HEK293 (cell line): ENCODE measurements around the gene ERVK3-1.

Experiments used
- HOXD13 ChIP-seq: sonication (generic); formaldehyde crosslinking; IDR thresholded peaks from 2 replicates; pipeline ENCODE4 v1.8.0; 2022; ENCODE audit warnings: missing genetic modification reagents, borderline replicate concordance
- IKZF3 ChIP-seq: fragments of 450-650 bp; IDR thresholded peaks from 2 replicates; pipeline ENCODE4 v1.5.0; 2018; ENCODE audit warnings: missing biosample characterization, mild to moderate bottlenecking, missing genetic modification characterization, moderate library complexity
- PRDM1 ChIP-seq: fragments of 450-650 bp; formaldehyde crosslinking; IDR thresholded peaks from 2 replicates; pipeline ENCODE4; 2016; ENCODE audit warnings: missing biosample characterization, missing genetic modification characterization
- YY1 ChIP-seq: fragments of 450-650 bp; formaldehyde crosslinking; IDR thresholded peaks from 2 replicates; pipeline ENCODE4 v1.5.1; 2018; ENCODE audit warnings: missing biosample characterization, missing genetic modification characterization
- ZBTB8A ChIP-seq: fragments of 450-650 bp; formaldehyde crosslinking; IDR thresholded peaks from 2 replicates; pipeline ENCODE4 v1.5.1; 2016; ENCODE audit warnings: missing biosample characterization, missing genetic modification characterization
- ZFHX2 ChIP-seq: fragments of 450-650 bp; formaldehyde crosslinking; conservative IDR thresholded peaks from 2 replicates; pipeline ENCODE4 v1.5.1; 2016; ENCODE audit warnings: missing biosample characterization, missing genetic modification characterization
- ZNF114 ChIP-seq: fragments of 450-650 bp; formaldehyde crosslinking; IDR thresholded peaks from 2 replicates; pipeline ENCODE4 v1.5.0; 2017; ENCODE audit warnings: missing biosample characterization, missing genetic modification characterization
- ZNF146 ChIP-seq: fragments of 450-650 bp; formaldehyde crosslinking; IDR thresholded peaks from 2 replicates; pipeline ENCODE4 v1.5.1; 2016; ENCODE audit warnings: missing biosample characterization, missing genetic modification characterization
- ZNF184 ChIP-seq: fragments of 450-650 bp; IDR thresholded peaks from 2 replicates; pipeline ENCODE4 v1.5.1; 2018; ENCODE audit warnings: missing biosample characterization, mild to moderate bottlenecking, missing genetic modification characterization
- ZNF292 ChIP-seq: fragments of 450-650 bp; formaldehyde crosslinking; IDR thresholded peaks from 2 replicates; pipeline ENCODE4 v1.5.1; 2016; ENCODE audit warnings: low read depth, missing biosample characterization, missing genetic modification characterization, borderline replicate concordance
- ZNF341 ChIP-seq: fragments of 450-650 bp; formaldehyde crosslinking; IDR thresholded peaks from 2 replicates; pipeline ENCODE4; 2016; ENCODE audit warnings: low read depth, missing biosample characterization, missing genetic modification characterization
- ZNF423 ChIP-seq: fragments of 450-650 bp; formaldehyde crosslinking; IDR thresholded peaks from 2 replicates; pipeline ENCODE4 v1.5.1; 2016; ENCODE audit warnings: missing biosample characterization, missing genetic modification characterization
- ZNF514 ChIP-seq: fragments of 450-650 bp; formaldehyde crosslinking; IDR thresholded peaks from 2 replicates; pipeline ENCODE4 v1.5.1; 2016; ENCODE audit warnings: missing biosample characterization, missing genetic modification characterization
- ZNF548 ChIP-seq: fragments of 450-650 bp; formaldehyde crosslinking; IDR thresholded peaks from 2 replicates; pipeline ENCODE4 v1.5.1; 2016; ENCODE audit warnings: missing biosample characterization, missing genetic modification characterization
- ZNF560 ChIP-seq: fragments of 450-650 bp; formaldehyde crosslinking; IDR thresholded peaks from 2 replicates; pipeline ENCODE4 v1.5.1; 2017; ENCODE audit warnings: missing biosample characterization, missing genetic modification characterization, borderline replicate concordance
- ZNF561 ChIP-seq: fragments of 450-650 bp; IDR thresholded peaks from 2 replicates; pipeline ENCODE4 v1.5.1; 2018; ENCODE audit warnings: missing biosample characterization, missing genetic modification characterization, borderline replicate concordance
- ZNF621 ChIP-seq: fragments of 450-650 bp; formaldehyde crosslinking; IDR thresholded peaks from 2 replicates; pipeline ENCODE4 v1.5.1; 2017; ENCODE audit warnings: missing biosample characterization, missing genetic modification characterization
- ZNF76 ChIP-seq: fragments of 450-650 bp; formaldehyde crosslinking; IDR thresholded peaks from 2 replicates; pipeline ENCODE4; 2016; ENCODE audit warnings: low read depth, missing biosample characterization, missing genetic modification characterization, borderline replicate concordance
- ZSCAN16 ChIP-seq: fragments of 450-650 bp; formaldehyde crosslinking; IDR thresholded peaks from 2 replicates; pipeline ENCODE4 v1.5.1; 2016; ENCODE audit warnings: missing biosample characterization, missing genetic modification characterization
- ZSCAN23 ChIP-seq: fragments of 450-650 bp; formaldehyde crosslinking; IDR thresholded peaks from 2 replicates; pipeline ENCODE4 v1.5.1; 2016; ENCODE audit warnings: missing biosample characterization, missing genetic modification characterization
- TF ChIP-seq, protein P1 (sequence below): fragments of 450-650 bp; IDR thresholded peaks from 2 replicates; pipeline ENCODE4 v1.5.1; 2018; ENCODE audit warnings: missing biosample characterization, mild to moderate bottlenecking, missing genetic modification characterization
- TF ChIP-seq, protein P2 (sequence below): fragments of 450-650 bp; formaldehyde crosslinking; IDR thresholded peaks from 2 replicates; pipeline ENCODE4 v1.5.1; 2016; ENCODE audit warnings: missing biosample characterization, missing genetic modification characterization, borderline replicate concordance
- TF ChIP-seq, protein P3 (sequence below): fragments of 450-650 bp; formaldehyde crosslinking; IDR thresholded peaks from 2 replicates; pipeline ENCODE4 v1.5.1; 2016; ENCODE audit warnings: missing biosample characterization, missing genetic modification characterization
- TF ChIP-seq, protein P4 (sequence below): fragments of 450-650 bp; formaldehyde crosslinking; IDR thresholded peaks from 2 replicates; pipeline ENCODE4 v1.5.1; 2016; ENCODE audit warnings: missing biosample characterization, missing genetic modification characterization, low read depth
- TF ChIP-seq, protein P5 (sequence below): fragments of 450-650 bp; formaldehyde crosslinking; IDR thresholded peaks from 2 replicates; pipeline ENCODE4 v1.5.1; 2017; ENCODE audit warnings: missing biosample characterization, mild to moderate bottlenecking, missing genetic modification characterization, moderate library complexity

The ERVK3-1 gene

DNA sequence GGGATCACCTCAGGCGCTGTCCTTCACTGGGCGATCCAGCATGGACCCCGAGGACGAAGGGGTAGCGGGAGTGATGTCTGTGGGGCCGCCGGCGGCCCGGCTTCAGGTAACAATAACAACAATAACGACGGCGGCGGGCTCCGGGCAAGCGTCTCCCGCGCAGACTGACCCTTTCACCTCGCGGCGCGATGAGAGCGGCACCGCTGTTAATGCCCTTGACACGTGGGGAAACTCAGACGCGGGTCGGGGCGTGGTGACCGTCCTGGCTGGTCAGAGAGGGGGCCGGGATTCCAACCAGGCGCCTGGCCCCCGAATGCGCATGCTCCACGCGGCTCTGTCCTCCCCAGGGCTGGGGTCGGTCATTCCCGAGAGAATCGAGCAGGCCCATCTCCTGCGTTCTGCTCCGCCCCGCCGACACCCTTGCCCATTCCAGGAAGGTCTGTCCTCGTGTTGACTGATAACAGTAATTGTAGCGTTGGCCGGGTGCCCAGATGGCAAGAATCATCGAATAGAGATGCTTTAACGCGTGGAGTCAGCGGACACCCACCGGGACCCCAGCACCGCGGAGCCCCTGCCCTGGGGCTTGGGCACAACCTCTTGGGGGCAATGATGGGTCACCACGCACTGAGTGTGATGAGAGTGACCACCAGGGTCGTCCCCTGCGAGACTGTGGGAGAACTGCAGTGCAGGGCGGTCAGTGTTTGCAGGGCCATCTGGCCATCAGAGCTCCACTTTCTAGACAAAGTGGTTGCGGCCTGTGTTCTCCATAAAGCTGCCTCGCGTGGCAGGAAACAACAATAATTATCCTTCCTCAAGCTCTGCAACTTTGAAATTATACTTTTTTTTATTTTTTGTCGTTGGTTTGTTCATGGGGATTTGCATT is 25.9 kb upstream of the ERVK3-1 start (continued):
- no peak for TF ChIP-seq ZFHX2 (tag by site-specific recombination)
- TF ChIP-seq, protein P1, sequence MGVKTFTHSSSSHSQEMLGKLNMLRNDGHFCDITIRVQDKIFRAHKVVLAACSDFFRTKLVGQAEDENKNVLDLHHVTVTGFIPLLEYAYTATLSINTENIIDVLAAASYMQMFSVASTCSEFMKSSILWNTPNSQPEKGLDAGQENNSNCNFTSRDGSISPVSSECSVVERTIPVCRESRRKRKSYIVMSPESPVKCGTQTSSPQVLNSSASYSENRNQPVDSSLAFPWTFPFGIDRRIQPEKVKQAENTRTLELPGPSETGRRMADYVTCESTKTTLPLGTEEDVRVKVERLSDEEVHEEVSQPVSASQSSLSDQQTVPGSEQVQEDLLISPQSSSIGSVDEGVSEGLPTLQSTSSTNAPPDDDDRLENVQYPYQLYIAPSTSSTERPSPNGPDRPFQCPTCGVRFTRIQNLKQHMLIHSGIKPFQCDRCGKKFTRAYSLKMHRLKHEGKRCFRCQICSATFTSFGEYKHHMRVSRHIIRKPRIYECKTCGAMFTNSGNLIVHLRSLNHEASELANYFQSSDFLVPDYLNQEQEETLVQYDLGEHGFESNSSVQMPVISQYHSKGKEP (tag by site-specific recombination) = no peak
- TF ChIP-seq ZNF184 = no peak
- TF ChIP-seq, protein P2, sequence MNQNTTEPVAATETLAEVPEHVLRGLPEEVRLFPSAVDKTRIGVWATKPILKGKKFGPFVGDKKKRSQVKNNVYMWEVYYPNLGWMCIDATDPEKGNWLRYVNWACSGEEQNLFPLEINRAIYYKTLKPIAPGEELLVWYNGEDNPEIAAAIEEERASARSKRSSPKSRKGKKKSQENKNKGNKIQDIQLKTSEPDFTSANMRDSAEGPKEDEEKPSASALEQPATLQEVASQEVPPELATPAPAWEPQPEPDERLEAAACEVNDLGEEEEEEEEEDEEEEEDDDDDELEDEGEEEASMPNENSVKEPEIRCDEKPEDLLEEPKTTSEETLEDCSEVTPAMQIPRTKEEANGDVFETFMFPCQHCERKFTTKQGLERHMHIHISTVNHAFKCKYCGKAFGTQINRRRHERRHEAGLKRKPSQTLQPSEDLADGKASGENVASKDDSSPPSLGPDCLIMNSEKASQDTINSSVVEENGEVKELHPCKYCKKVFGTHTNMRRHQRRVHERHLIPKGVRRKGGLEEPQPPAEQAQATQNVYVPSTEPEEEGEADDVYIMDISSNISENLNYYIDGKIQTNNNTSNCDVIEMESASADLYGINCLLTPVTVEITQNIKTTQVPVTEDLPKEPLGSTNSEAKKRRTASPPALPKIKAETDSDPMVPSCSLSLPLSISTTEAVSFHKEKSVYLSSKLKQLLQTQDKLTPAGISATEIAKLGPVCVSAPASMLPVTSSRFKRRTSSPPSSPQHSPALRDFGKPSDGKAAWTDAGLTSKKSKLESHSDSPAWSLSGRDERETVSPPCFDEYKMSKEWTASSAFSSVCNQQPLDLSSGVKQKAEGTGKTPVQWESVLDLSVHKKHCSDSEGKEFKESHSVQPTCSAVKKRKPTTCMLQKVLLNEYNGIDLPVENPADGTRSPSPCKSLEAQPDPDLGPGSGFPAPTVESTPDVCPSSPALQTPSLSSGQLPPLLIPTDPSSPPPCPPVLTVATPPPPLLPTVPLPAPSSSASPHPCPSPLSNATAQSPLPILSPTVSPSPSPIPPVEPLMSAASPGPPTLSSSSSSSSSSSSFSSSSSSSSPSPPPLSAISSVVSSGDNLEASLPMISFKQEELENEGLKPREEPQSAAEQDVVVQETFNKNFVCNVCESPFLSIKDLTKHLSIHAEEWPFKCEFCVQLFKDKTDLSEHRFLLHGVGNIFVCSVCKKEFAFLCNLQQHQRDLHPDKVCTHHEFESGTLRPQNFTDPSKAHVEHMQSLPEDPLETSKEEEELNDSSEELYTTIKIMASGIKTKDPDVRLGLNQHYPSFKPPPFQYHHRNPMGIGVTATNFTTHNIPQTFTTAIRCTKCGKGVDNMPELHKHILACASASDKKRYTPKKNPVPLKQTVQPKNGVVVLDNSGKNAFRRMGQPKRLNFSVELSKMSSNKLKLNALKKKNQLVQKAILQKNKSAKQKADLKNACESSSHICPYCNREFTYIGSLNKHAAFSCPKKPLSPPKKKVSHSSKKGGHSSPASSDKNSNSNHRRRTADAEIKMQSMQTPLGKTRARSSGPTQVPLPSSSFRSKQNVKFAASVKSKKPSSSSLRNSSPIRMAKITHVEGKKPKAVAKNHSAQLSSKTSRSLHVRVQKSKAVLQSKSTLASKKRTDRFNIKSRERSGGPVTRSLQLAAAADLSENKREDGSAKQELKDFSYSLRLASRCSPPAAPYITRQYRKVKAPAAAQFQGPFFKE (tag by site-specific recombination) = no peak
- no peak for TF ChIP-seq ZNF560
- TF ChIP-seq ZSCAN23 = no peak
- TF ChIP-seq IKZF3 = no peak
- no peak for TF ChIP-seq ZNF146 (tag by site-specific recombination)
- peak; percentile 24; the same call in 1 of the 2 replicates for TF ChIP-seq YY1 (tag by site-specific recombination)
- TF ChIP-seq, protein P3, sequence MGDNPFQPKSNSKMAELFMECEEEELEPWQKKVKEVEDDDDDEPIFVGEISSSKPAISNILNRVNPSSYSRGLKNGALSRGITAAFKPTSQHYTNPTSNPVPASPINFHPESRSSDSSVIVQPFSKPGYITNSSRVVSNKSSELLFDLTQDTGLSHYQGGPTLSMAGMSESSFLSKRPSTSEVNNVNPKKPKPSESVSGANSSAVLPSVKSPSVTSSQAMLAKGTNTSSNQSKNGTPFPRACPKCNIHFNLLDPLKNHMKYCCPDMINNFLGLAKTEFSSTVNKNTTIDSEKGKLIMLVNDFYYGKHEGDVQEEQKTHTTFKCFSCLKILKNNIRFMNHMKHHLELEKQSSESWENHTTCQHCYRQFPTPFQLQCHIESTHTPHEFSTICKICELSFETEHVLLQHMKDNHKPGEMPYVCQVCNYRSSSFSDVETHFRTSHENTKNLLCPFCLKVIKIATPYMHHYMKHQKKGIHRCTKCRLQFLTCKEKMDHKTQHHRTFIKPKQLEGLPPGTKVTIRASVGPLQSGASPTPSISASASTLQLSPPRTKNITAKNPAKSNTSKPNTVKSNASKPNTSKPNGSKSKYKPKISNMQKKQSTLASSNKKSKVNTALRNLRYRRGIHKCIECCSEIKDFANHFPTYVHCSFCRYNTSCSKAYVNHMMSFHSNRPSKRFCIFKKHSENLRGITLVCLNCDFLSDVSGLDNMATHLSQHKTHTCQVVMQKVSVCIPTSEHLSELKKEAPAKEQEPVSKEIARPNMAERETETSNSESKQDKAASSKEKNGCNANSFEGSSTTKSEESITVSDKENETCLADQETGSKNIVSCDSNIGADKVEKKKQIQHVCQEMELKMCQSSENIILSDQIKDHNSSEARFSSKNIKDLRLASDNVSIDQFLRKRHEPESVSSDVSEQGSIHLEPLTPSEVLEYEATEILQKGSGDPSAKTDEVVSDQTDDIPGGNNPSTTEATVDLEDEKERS (tag by site-specific recombination) = no peak
- TF ChIP-seq ZNF514 (tag by site-specific recombination) = no peak
- TF ChIP-seq ZNF341 (tag by site-specific recombination) = no peak; the same call in 1 of the 2 replicates
- TF ChIP-seq ZNF561 (tag by site-specific recombination) = no peak
- no peak for TF ChIP-seq ZNF114 (tag by site-specific recombination)
- no peak for TF ChIP-seq ZSCAN16 (tag by site-specific recombination)
- TF ChIP-seq ZNF548 (tag by site-specific recombination) = no peak
- no peak; the same call in 1 of the 2 replicates for TF ChIP-seq ZNF76
- TF ChIP-seq, protein P4, sequence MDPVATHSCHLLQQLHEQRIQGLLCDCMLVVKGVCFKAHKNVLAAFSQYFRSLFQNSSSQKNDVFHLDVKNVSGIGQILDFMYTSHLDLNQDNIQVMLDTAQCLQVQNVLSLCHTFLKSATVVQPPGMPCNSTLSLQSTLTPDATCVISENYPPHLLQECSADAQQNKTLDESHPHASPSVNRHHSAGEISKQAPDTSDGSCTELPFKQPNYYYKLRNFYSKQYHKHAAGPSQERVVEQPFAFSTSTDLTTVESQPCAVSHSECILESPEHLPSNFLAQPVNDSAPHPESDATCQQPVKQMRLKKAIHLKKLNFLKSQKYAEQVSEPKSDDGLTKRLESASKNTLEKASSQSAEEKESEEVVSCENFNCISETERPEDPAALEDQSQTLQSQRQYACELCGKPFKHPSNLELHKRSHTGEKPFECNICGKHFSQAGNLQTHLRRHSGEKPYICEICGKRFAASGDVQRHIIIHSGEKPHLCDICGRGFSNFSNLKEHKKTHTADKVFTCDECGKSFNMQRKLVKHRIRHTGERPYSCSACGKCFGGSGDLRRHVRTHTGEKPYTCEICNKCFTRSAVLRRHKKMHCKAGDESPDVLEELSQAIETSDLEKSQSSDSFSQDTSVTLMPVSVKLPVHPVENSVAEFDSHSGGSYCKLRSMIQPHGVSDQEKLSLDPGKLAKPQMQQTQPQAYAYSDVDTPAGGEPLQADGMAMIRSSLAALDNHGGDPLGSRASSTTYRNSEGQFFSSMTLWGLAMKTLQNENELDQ = no peak
- no peak for TF ChIP-seq ZNF423 (tag by site-specific recombination)
- no peak for TF ChIP-seq ZNF621 (tag by site-specific recombination)
- TF ChIP-seq PRDM1 (tag by site-specific recombination) = no peak
- TF ChIP-seq, protein P5, sequence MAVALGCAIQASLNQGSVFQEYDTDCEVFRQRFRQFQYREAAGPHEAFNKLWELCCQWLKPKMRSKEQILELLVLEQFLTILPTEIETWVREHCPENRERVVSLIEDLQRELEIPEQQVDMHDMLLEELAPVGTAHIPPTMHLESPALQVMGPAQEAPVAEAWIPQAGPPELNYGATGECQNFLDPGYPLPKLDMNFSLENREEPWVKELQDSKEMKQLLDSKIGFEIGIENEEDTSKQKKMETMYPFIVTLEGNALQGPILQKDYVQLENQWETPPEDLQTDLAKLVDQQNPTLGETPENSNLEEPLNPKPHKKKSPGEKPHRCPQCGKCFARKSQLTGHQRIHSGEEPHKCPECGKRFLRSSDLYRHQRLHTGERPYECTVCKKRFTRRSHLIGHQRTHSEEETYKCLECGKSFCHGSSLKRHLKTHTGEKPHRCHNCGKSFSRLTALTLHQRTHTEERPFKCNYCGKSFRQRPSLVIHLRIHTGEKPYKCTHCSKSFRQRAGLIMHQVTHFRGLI (tag by site-specific recombination) = 0 out of 2 replicates have a peak, but pooled peaks have one; percentile 21
- no peak for TF ChIP-seq ZNF292
- TF ChIP-seq ZBTB8A (tag by site-specific recombination) = no peak
- no peak for TF ChIP-seq HOXD13 (CRISPR knock-in tag)
